ENCODE measurements around the gene PTPRO.

PTPRO gene

GRCh38 chr12:15372352-15372751 is 50.0 kb downstream of the PTPRO start:
- TF ChIP-seq CTCF (conservative IDR thresholded peaks at IDR 0.05) (no peak), ZFX (IDR thresholded peaks at IDR 0.05) (no peak)

DNA sequence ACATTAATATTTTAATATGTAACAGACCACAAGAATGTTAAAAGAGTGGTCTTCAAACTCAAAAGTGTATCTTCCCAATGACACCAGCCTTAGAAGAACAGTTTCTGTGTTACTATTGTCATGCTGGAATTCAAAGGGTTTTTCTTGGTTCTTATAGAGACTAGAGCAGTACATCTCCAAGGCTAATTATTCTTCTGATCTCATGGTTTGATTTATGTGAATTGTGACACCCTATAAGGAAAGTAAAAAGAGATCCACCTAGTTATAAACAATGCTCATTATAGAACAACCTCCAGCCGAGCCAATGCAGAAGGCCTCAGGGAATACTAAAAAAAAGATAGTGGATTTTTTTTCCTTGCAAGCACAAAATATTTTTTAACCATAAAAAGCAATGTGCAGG is 65.5 kb downstream of the PTPRO start:
- H3K27ac ChIP-seq: no peak overlapping the region
- TF ChIP-seq CTCF (conservative IDR thresholded peaks at IDR 0.05) (no peak), ZFX (IDR thresholded peaks at IDR 0.05) (no peak)

More at GRCh38 chr12:15372352-15372751, 50.0 kb downstream of the PTPRO start:
- H3K27ac ChIP-seq: no peak overlapping the region

DNA sequence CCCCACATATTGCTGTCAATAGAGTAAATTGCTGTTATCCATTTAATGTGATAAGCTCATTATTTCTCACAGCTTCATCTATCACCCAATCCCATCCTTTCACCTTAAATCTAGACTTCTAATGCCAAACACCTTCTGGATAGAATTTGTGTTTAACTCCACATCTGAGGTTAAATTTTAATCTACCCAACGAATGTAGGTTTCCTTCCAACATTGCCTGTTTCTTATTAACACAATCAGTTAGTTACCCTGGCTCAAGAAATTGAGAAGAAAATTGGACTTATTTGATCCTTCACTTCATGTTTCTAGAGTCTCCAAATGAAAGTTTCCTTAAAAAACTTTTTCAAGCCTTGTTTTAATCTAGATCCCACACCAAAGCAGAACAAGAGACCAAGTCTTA is 67.3 kb downstream of the PTPRO start:
- TF ChIP-seq ZFX (IDR thresholded peaks at IDR 0.05) (no peak), CTCF (conservative IDR thresholded peaks at IDR 0.05) (no peak)
- H3K27ac ChIP-seq: no peak overlapping the region

GRCh38 chr12:15393037-15393436 is 70.7 kb downstream of the PTPRO start:
- TF ChIP-seq ZFX (IDR thresholded peaks at IDR 0.05) (no peak), CTCF (conservative IDR thresholded peaks at IDR 0.05) (no peak)
- H3K27ac ChIP-seq: no peak overlapping the region

GRCh38 chr12:15393995-15394394 is 71.7 kb downstream of the PTPRO start:
- no peak overlapping the region for H3K27ac ChIP-seq

GRCh38 chr12:15404485-15404884 is 82.2 kb downstream of the PTPRO start:
- TF ChIP-seq ZFX (IDR thresholded peaks at IDR 0.05) (no peak), CTCF (conservative IDR thresholded peaks at IDR 0.05) (no peak)
- no peak overlapping the region for H3K27ac ChIP-seq

More at GRCh38 chr12:15393995-15394394, 71.7 kb downstream of the PTPRO start:
- no peak for TF ChIP-seq ZFX (IDR thresholded peaks at IDR 0.05)
- no peak for TF ChIP-seq CTCF (conservative IDR thresholded peaks at IDR 0.05)

DNA sequence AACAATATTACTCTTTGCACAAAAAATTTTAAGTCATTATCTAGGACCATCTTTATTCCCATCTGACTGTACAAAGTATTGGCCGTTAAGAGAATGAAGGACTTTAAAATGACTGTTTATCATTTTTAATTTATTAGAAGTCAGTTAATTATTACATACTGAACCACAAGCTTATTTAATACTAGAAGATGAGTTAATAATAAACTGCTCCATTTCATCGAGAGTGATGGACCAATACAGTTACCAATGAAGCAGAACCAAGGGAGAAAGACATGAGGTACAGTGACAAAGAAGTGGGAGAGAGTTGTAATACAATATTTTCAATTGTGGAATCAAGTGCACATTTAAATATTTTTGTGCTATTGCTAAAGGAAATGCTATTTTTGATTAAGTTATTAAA is 83.3 kb downstream of the PTPRO start:
- no peak overlapping the region for H3K27ac ChIP-seq
- TF ChIP-seq ZFX (IDR thresholded peaks at IDR 0.05) (no peak), CTCF (conservative IDR thresholded peaks at IDR 0.05) (no peak)
